T-helper 2 cell (primary cell): ENCODE results near the gene RAB6B.
"Not testable (repeated sequence)": the region's sequence is repeated elsewhere in the genome, so short reads cannot be mapped to it uniquely, and the experiment has no call there.

ENCODE experiments used
- DNase-seq, 5 experiments: peaks; one replicate each; pipeline versions ENCODE4 v3.0.0 to v3.0.0-alpha.2; 2012 to 2022

Gene RAB6B

DNA sequence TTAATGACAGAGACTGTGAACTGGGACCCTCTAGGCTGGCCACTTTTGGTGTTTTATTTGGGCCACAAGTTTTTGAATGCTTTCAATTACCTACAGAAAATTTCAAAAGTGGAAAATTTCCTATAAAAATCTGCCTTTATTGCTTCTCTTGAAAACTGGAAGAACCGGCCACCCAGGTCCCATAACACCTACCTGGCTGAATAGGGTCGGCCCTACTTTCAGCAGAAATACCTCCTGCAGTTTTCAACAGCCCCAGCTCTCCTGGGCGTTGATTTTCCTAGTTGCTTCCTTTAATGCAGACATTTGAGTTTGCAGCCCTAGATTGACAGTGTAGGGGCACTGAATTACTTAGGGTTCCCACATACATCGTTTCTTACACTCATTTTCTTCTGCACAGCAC is 90.8 kb downstream of the RAB6B start:
- no peak for DNase-seq

DNA sequence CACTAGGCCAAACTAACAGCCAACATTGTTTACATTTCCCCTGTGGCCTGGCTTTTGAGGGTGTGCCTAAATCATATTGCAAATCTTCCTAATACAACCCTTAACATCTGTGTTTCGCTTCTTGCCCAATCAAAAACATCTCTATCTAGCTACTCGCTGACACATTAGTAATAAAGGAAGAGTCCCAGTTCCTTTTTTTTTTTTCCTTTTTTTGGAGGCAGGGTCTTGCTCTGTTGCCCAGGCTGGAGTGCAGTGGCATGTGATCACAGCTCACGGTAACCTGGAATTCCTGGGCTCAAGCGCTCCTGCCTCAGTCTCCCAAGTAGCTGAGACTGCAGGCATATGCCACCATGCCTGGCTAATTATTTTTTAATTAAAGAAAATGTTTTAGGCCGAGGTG is 92.2 kb downstream of the RAB6B start:
- no peak for DNase-seq

DNA sequence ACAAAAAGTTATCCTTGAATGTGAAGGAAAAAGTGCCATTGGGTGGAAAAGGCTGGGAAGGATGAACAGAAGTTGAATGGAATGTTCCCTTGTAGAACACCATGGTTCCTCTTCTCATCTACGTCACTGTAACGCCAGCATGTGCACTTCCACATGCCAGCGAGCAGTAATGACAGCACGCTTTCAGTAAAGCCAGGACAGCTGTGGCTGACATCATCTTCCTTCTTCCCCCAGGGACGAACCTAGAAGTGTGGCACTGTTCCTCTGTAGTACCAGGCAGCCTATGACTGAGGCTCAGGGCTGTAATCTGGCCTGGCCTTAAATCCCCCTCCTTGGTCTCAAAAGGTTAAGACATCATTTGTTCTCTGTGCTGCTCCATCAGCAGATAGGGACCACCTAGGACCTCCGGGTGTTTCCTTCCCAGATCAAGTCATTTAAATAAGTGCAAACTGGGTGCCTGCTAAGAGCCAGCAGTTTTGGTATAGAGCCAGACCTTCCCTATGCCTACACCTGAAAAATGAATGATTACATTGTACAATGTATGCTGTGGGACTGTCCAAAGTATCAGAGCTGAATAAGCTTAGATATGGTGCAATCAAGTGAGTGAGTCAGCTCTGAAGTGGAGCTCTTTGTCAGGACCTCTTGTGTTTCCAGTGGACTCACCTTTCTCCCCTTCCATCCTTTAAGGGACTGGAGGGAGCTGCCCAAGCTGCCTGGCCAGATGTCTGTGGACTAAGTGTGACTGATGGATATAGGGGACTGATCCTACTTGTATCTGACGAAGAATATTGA is 95.7 kb downstream of the RAB6B start:
- no peak for DNase-seq

DNA sequence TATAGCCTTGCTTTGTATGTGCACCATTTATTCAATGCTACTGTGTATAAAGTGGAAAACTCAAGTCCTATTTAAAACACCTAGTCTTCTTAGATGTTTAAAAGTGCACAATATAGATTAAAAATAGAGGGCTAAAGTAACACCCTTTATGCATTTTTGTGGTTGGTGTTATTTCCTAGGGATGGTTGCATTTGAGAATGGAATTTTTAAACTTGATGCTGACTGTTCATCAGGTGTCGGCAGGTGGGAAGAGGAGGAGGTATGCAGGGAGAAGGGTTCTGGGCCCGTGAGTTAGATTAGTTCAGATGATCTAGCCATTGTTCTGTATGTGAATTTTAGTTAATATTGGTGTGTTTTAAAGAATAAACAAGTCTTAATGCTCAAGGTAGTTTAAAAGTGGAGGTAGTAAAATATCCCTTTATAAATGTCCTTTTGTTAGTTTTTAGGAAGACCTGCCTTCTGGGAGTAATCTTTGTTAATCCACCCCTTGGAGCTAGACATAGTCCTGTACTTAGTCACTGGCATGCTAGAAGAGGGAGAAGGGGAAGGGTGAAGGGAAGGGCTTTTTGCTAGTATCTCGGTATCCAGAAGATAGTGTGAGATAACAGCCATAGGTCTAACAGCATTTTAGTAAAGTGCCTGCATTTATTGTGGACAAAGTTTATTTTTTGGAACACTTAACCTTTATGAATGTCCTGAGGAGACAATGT is 98.1 kb downstream of the RAB6B start:
- no peak for DNase-seq

DNA sequence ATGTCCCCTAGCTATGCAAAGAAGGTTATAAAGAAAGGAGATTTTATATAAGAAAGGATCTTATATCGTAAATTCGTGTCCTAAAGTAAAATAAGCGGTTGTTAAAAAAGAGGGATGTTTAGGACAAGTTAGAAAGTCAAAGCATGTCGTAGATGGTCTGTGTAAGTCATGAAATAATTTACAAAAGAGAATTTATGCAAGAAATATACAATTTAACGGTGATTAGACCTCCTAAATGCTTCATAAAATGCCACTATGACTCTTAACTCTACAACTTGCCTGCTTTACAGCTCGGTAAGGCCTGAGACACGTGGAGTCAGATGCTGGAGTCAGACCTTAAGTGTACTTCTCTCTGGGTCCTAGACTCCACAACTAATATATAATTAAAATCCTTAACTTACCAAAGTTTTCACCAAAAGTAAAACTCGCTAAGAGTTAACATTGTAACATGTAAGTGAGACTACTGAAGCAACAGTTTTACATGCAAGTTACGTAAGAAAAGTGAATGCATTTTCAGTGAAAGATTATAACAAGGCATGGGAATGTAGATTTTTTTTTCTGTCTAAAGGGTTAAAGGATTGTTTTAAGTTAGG is 103.4 kb downstream of the RAB6B start:
- DNase-seq: no peak

DNA sequence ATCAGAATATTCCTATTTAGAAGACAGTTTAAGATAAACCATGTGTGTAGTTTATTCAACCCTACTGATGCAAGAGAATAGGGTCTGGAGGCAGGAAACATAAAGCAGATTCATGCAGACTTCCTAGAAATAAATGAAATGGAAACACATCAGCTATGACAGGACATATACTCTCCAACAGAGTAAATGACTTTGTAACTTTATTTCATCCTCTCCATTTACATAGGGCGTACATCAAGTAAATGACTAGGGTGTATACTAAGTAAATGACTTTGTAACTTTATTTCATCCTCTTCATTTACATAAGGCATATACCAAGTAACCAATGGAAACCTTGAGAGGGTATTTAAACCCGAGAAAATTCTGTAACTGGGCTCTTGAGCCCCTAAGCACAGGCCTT is 107.7 kb downstream of the RAB6B start:
- DNase-seq: no peak

DNA sequence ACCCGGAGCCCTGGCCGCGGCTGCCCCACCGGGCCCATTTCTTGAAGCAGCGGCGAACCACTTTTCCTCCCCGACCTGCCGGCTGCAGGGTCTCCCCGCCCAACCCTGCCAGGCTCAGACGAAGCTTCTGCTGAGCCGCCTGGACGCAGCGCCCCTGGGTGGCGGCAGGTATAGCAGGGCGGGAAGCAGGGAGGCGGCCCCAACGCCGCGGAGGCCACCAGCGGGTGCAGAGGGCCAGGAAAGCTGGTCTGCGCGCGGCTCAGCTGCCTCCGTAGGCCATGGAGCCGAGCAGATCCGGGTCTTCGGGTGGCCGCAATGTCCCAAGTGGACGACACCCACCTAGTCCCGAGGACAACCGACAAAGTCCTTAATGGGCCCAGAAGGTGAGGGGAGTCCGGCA is 111.9 kb downstream of the RAB6B start:
- DNase-seq: no peak

DNA sequence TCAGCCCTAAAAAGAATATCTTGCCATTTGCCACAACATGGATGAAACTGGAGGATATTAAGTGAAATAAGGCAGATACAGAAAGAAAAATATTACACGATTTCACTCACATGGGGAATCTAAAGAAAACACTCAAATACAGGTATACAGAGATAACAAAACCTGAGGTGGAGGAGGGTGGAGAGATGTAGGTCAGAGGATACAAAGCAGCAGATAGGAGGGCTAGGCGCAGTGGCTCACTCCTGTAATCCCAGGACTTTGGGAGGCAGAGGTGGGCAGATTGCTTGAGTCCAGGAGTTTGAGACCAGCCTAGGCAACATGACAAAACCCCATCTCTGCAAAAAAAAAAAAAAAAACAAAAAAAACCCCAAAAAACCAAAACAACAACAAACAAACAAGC is 113.2 kb downstream of the RAB6B start:
- no peak for DNase-seq

DNA sequence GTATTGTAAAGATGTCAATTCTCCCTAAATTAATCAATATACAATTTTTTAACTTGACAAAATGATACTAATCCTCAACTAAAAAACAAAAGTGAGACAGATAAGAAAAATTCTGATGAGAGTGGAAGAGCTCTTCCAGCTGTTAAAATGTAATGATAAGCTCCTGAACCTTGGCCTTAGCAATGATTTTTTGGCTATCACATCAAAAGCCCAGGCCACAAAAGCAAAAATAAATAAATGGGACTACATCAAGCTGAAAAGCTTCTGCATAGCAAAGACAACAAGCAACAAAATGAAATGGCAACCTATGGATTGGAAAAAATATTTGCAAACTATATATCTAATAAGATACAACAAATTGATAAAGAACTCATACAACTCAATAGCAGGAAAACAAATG is 114.1 kb downstream of the RAB6B start:
- DNase-seq: no peak

DNA sequence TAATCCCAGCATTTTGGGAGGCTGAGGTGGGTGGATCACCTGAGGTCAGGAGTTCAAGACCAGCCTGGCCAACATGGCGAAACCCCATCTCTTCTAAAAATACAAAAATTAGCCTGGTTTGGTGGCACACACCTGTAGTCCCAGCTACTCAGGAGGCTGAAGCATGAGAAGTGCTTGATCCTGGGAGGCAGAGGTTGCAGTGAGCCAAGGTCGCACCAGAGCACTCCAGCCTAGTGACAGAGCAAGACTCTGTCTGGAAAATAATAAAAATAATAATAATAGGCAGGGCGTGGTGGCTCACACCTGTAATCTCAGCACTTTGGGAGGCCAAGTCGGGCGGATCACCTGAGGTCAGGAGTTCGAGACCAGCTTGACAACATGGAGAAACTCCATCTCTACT is 114.9 kb downstream of the RAB6B start:
- not testable (repeated sequence) for DNase-seq

DNA sequence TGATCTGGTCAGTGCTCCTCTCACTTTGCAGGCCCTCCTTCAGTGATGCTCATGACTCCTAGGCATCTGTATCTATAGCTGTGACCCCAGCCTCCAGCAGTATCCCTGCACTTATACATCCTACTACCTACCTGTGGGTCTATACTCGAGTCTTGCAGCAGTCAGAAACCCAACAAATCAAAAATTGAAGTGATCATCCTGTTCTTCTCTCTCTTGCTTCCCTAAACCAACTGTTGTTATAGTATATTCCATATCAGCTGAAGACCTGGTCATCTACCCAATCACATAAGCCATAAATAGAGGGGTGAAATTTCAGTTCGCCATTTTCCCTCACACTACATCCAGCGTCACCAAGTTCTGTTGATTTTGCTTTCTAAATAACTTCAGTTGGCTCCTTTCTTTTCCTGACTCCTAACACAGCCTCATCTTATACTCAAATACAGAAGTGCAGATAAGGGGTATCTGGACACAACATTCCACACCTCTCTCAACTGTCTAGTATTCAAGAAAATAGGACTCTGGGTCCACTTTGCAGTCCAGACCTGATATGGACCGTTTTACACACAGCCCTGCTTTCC is 116.0 kb downstream of the RAB6B start:
- no peak for DNase-seq

DNA sequence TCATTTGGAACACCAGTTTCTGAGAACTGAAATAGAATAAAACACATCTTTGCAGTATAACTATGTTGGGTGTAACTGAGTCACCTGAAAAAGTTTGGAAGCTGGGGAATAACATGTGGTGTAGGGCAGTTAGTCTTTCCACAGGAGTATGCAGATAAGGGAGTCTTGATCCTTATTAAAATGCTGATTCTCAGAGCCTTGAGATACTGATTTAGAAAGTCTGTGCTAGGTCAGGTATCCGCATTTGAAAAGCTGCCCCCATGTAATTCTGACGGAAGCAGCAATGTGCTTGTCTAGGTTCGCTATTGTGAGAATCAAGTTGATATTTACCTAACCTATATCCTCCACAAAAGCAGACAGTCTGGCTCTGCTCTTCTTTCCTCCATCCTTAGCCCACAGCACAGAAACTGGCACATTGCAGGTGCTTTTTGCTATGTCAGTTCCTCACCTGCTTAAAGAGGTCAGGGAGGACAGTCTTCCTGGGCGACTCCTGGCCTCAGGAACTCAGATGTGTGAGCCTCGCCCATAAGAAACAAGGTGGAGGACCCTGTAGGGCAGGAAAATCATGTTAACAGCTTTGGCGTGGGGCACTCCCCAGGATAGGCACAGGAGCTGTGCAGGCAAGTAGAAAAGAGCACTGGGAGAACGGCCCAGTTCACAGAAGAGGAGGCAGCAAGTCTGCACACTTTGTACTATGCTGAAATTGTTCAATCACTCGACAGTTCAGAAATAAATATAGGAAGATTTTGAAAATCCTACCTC is 117.7 kb downstream of the RAB6B start:
- no peak for DNase-seq

DNA sequence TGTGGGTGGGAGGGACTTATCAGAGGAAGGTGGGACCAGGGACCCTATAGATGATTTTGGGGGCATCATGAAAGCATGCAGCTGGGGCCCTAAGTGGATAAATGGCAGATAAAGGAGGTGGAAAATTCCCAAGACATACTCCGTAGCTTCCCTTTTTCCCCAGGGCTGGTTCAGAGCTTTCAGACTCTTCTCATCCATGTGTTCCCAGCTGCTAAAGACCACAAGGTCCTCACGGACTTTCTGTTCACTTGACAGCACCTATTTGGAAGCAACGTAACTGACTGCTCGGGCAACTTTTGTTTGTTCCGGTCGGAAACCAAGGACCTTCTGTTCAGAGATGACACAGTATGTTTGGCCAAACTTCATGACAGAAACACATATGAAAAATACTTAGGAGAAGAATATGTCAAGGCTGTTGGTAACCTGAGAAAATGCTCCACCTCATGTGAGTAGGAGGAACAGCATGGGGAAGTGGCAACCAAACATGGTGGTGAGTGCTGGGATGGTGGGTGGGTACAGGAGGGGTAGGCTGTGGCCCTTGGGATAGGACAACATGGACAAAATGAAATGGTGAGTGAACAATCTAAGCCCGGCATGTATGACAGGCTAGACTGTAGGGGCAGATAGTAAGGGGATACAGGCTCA is 118.8 kb downstream of the RAB6B start:
- DNase-seq: no peak

DNA sequence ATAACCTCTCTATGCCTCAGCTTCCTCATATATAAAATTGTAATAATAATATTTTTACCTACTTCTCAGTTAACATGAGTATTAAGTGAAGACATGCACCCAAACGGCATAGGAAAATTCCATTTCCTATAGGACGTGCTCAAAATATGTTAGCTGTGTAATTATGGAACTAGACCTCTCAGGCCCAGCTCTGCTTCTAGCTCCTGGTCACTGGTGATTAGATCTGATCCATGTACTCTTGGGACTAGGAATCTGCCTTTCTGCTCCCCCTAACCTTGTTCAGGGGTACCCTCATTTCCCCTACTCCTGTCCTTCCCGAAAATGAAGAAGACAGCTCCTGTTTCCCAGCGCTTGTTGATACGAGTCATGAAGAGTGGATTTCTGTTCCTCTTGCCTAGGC is 119.8 kb downstream of the RAB6B start:
- DNase-seq: no peak

DNA sequence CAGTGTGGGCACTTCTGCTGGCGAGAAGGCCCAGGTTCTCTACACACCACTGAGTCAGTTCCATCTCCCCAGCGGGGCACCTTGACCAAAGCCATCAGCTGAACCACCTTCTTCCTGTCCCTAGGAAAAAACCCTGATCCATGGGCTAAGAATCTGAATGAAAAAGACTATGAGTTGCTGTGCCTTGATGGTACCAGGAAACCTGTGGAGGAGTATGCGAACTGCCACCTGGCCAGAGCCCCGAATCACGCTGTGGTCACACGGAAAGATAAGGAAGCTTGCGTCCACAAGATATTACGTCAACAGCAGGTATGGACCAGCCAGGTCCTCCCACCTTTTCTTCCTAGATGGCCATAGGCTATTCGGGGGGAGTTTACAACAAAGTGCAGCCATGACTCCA is 120.4 kb downstream of the RAB6B start:
- no peak for DNase-seq
